ENCODE measurements around the gene C11orf97.

- TF ChIP-seq CTCF (IDR thresholded peaks at IDR 0.05; ENCODE audit: low read length): no peak
- TF ChIP-seq EZH2 (optimal IDR thresholded peaks at IDR 0.05; ENCODE audit: low read depth, low read length): no peak
- TF ChIP-seq EZH2phosphoT487 (IDR thresholded peaks at IDR 0.05; ENCODE audit: low read length): no peak
These were observed 30.9 kb upstream of the C11orf97 start for GRCh38 chr11:94481342-94481741.

All from MM.1S (cell line).